GM10248 (cell line): Measurements from ENCODE around the gene LRRC56.

Source experiments
- CTCF ChIA-PET: fragments of 300-600 bp; sonication (Branson Sonifier 250); formaldehyde crosslinking; extraction: SDS; loops from one replicate; lab custom pipeline; 2021; ENCODE audit warnings: antibody characterized with exemption; lab: Yijun Ruan, JAX
- POLR2A ChIA-PET: fragments of 350-650 bp; sonication (Branson Sonifier 250); formaldehyde crosslinking; extraction: SDS; loops from one replicate; lab custom pipeline; 2020; ENCODE audit warnings: antibody characterized with exemption; lab: Yijun Ruan, JAX
- DNase-seq: peaks from one replicate; pipeline ENCODE4 v3.0.0; 2012; ENCODE audit errors: extremely low spot score
- TF ChIP-seq, protein P1 (sequence below): IDR thresholded peaks from 2 replicates; pipeline ENCODE4 v1.5.1; 2012; ENCODE audit warnings: mild to moderate bottlenecking, low read depth; ENCODE audit errors: extremely low read depth, missing control alignments, control extremely low read depth

The LRRC56 gene

DNA sequence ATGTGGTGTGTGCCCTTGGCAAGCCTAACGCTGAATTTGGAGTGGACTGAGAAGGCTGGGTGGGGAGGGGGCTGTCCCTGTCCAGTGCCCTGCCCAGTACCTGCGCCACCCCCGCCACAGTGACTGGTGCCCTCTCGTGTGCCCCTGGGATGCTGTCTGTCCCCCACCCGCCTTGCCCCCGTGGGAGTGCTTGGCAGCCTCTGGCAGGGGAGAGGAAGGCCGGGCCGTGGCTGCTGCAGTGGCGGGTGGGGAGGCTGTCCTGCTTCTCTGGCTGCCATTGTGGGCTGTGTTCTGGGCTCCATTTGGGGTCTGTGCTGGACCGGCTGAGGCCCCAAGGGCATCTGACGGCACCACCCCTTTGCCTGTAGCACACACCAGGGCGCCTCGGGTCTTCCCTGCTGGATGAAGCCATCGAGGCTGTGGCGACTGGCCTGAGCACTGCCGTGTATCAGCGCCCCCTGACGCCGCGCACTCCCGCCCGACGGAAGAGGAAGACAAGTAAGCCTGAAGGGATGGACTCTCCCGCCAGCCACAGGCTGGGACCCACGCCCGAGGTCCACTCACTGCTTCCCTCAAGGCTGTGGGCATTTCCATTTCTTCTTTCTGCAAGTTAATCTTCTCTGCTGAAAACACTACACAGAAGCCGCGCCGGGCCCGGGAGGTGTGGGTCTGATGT, 60.8 kb downstream of the LRRC56 start:
- ChIA-PET CTCF (no interaction called here), POLR2A (no interaction called here)
- DNase-seq = no peak
- TF ChIP-seq, protein P1, sequence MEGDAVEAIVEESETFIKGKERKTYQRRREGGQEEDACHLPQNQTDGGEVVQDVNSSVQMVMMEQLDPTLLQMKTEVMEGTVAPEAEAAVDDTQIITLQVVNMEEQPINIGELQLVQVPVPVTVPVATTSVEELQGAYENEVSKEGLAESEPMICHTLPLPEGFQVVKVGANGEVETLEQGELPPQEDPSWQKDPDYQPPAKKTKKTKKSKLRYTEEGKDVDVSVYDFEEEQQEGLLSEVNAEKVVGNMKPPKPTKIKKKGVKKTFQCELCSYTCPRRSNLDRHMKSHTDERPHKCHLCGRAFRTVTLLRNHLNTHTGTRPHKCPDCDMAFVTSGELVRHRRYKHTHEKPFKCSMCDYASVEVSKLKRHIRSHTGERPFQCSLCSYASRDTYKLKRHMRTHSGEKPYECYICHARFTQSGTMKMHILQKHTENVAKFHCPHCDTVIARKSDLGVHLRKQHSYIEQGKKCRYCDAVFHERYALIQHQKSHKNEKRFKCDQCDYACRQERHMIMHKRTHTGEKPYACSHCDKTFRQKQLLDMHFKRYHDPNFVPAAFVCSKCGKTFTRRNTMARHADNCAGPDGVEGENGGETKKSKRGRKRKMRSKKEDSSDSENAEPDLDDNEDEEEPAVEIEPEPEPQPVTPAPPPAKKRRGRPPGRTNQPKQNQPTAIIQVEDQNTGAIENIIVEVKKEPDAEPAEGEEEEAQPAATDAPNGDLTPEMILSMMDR = no peak

DNA sequence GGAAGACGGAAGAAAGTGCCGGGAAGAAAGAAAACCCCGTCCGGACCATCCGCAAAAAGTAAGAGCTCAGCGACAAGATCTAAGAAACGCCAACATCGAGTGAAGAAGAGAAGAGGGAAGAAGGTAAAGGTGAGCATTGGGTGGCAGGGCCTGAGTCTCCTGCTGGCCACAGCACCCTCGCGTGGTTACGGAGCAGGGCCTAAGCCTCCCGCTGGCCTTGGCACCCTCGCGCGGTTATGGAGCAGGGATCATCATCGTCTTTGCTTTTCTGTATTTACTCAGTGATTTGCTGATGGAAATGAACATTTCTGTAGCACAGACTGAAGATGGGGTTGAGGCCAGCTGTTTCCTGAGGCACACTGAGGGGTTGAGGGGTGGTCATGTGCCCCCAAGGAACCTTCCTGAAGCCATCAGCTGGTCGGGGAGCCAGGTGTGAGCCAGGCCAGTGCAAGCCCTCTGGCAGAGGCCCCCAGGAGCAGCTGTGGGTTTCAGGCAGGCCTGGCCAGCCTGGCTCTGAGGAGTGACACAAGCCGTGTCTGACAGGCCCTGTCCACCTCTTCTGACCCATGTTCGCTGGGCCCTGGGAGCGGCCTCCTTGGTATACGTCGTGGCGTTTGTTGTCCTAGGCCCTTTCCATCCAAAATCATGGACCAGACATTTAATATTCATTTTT, 64.4 kb downstream of the LRRC56 start:
- DNase-seq = no peak
- ChIA-PET CTCF (no interaction called here), POLR2A (no interaction called here)
- TF ChIP-seq, protein P1 = no peak

GRCh38 chr11:603154-603553, 65.8 kb downstream of the LRRC56 start:
- CTCF ChIA-PET = no interaction called here
- no peak for DNase-seq
- POLR2A ChIA-PET = no interaction called here
- TF ChIP-seq, protein P1 = no peak
